ENCODE results near the gene C2CD2L. TPM values are rescaled to one million over a fixed set of nuclear protein-coding genes. Genes with fewer than 3 reads are reported as not detected.

The C2CD2L gene
- total and polyA plus RNA-seq, 2 of the 13 experiments (the other 11 are each of a cell fraction or from before 2014, with no cell fraction given), result 3.7 to 5.5 TPM

DNA sequence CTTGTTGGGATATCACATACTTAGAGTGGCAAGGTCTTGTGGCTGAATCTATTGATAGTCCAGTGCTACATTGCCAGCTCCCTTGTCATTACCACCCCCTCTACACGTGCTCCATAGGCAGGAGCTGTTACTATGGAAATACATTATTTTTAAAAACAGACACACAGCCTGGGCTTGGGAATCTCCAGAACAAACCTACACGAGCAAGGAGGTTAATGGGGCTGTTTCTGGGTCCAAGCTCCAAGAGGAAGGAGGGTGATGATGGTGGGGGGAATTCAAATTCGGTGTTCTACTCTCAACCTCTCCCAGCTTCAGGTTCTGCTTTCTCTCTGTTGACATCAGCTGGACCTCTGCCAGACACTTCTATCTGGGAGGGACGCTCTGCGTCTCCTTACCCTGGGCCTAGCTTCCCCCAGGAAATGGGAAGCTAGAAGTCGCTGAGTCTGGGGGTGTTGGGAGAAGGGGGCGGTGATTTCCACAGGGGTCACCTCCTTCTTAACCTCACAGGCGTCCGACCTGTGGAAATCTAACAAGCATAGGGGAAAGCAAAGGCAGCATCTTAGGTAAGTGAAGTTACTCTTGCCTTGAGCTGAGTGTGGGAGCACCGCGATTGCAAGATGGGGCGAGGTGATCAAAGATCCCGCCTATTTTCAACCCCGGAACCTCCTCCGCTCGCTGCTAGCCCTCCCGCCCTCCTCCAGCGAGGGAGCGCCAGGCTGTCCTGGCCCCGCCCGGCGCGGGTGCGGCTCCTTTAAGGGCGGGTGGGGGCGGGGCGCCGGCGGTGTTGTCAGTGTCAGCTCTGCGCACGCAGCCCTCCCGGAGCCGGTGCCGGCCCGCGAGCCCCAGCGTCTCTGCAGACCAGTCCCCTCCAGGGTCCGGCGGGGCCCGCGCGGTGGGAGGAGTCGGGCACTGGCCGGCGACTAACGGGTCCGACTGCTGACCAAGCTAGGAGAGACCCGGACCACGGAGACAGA, at the start of gene C2CD2L (continued):
- TF ChIP-seq, protein P1, sequence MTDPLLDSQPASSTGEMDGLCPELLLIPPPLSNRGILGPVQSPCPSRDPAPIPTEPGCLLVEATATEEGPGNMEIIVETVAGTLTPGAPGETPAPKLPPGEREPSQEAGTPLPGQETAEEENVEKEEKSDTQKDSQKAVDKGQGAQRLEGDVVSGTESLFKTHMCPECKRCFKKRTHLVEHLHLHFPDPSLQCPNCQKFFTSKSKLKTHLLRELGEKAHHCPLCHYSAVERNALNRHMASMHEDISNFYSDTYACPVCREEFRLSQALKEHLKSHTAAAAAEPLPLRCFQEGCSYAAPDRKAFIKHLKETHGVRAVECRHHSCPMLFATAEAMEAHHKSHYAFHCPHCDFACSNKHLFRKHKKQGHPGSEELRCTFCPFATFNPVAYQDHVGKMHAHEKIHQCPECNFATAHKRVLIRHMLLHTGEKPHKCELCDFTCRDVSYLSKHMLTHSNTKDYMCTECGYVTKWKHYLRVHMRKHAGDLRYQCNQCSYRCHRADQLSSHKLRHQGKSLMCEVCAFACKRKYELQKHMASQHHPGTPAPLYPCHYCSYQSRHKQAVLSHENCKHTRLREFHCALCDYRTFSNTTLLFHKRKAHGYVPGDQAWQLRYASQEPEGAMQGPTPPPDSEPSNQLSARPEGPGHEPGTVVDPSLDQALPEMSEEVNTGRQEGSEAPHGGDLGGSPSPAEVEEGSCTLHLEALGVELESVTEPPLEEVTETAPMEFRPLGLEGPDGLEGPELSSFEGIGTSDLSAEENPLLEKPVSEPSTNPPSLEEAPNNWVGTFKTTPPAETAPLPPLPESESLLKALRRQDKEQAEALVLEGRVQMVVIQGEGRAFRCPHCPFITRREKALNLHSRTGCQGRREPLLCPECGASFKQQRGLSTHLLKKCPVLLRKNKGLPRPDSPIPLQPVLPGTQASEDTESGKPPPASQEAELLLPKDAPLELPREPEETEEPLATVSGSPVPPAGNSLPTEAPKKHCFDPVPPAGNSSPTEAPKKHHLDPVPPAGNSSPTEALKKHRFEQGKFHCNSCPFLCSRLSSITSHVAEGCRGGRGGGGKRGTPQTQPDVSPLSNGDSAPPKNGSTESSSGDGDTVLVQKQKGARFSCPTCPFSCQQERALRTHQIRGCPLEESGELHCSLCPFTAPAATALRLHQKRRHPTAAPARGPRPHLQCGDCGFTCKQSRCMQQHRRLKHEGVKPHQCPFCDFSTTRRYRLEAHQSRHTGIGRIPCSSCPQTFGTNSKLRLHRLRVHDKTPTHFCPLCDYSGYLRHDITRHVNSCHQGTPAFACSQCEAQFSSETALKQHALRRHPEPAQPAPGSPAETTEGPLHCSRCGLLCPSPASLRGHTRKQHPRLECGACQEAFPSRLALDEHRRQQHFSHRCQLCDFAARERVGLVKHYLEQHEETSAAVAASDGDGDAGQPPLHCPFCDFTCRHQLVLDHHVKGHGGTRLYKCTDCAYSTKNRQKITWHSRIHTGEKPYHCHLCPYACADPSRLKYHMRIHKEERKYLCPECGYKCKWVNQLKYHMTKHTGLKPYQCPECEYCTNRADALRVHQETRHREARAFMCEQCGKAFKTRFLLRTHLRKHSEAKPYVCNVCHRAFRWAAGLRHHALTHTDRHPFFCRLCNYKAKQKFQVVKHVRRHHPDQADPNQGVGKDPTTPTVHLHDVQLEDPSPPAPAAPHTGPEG (CRISPR knock-in tag; IDR thresholded peaks at IDR 0.05), result no peak
- TF ChIP-seq TP53 (CRISPR knock-in tag; conservative IDR thresholded peaks at IDR 0.05), result no peak
- TF ChIP-seq ZMYM3 (CRISPR knock-in tag; IDR thresholded peaks at IDR 0.05), result no peak
- no peak for TF ChIP-seq ZNF234 (CRISPR knock-in tag; conservative IDR thresholded peaks at IDR 0.05)
- TF ChIP-seq, protein P2, sequence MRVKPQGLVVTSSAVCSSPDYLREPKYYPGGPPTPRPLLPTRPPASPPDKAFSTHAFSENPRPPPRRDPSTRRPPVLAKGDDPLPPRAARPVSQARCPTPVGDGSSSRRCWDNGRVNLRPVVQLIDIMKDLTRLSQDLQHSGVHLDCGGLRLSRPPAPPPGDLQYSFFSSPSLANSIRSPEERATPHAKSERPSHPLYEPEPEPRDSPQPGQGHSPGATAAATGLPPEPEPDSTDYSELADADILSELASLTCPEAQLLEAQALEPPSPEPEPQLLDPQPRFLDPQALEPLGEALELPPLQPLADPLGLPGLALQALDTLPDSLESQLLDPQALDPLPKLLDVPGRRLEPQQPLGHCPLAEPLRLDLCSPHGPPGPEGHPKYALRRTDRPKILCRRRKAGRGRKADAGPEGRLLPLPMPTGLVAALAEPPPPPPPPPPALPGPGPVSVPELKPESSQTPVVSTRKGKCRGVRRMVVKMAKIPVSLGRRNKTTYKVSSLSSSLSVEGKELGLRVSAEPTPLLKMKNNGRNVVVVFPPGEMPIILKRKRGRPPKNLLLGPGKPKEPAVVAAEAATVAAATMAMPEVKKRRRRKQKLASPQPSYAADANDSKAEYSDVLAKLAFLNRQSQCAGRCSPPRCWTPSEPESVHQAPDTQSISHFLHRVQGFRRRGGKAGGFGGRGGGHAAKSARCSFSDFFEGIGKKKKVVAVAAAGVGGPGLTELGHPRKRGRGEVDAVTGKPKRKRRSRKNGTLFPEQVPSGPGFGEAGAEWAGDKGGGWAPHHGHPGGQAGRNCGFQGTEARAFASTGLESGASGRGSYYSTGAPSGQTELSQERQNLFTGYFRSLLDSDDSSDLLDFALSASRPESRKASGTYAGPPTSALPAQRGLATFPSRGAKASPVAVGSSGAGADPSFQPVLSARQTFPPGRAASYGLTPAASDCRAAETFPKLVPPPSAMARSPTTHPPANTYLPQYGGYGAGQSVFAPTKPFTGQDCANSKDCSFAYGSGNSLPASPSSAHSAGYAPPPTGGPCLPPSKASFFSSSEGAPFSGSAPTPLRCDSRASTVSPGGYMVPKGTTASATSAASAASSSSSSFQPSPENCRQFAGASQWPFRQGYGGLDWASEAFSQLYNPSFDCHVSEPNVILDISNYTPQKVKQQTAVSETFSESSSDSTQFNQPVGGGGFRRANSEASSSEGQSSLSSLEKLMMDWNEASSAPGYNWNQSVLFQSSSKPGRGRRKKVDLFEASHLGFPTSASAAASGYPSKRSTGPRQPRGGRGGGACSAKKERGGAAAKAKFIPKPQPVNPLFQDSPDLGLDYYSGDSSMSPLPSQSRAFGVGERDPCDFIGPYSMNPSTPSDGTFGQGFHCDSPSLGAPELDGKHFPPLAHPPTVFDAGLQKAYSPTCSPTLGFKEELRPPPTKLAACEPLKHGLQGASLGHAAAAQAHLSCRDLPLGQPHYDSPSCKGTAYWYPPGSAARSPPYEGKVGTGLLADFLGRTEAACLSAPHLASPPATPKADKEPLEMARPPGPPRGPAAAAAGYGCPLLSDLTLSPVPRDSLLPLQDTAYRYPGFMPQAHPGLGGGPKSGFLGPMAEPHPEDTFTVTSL (CRISPR knock-in tag; IDR thresholded peaks at IDR 0.05; ENCODE audit: borderline replicate concordance), result peak; percentile 41; the same call in 1 of the 2 replicates
- no peak for TF ChIP-seq HMG20A (CRISPR knock-in tag; IDR thresholded peaks at IDR 0.05; ENCODE audit: borderline replicate concordance)
- peak; percentile 44; the same call in 1 of the 2 replicates for TF ChIP-seq PHF20 (CRISPR knock-in tag; IDR thresholded peaks at IDR 0.05)
- TF ChIP-seq, protein P3, sequence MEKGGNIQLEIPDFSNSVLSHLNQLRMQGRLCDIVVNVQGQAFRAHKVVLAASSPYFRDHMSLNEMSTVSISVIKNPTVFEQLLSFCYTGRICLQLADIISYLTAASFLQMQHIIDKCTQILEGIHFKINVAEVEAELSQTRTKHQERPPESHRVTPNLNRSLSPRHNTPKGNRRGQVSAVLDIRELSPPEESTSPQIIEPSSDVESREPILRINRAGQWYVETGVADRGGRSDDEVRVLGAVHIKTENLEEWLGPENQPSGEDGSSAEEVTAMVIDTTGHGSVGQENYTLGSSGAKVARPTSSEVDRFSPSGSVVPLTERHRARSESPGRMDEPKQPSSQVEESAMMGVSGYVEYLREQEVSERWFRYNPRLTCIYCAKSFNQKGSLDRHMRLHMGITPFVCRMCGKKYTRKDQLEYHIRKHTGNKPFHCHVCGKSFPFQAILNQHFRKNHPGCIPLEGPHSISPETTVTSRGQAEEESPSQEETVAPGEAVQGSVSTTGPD (CRISPR knock-in tag; IDR thresholded peaks at IDR 0.05), result no peak
- no peak for TF ChIP-seq TBL1XR1 (IDR thresholded peaks at IDR 0.05; ENCODE audit: borderline replicate concordance, low read length, partially characterized antibody)
- 0 out of 2 replicates have a peak, but pooled peaks have one; percentile 12 for TF ChIP-seq IRF2 (CRISPR knock-in tag; IDR thresholded peaks at IDR 0.05)
- no peak for TF ChIP-seq ZBTB8A (CRISPR knock-in tag; IDR thresholded peaks at IDR 0.05; ENCODE audit: borderline replicate concordance, low read depth)
- no peak for TF ChIP-seq HNRNPL (IDR thresholded peaks at IDR 0.05; ENCODE audit: low read depth, low read length)
- TF ChIP-seq ERF (CRISPR knock-in tag; IDR thresholded peaks at IDR 0.05), result peak; percentile 48

All from HepG2 (cell line).